Transverse colon (tissue), 4 donors: ENCODE measurements around the gene IL11RA. TPM values are rescaled to one million over a fixed set of nuclear protein-coding genes. Genes with fewer than 3 reads are reported as not detected.

Source experiments
- DNase-seq: peaks from one replicate; pipeline ENCODE4 v3.0.0-alpha.2; 2019
- H3K27ac ChIP-seq, 4 donors: fragments of 200-600 bp; sonication (generic); 2 replicates each; pipeline ENCODE4 v1.5.1; 2016 to 2018; ENCODE audit warnings: inconsistent platforms in 4 of 4
- H3K27me3 ChIP-seq: fragments of 200-600 bp; sonication (generic); 2 replicates; pipeline ENCODE4 v1.5.1; 2017; ENCODE audit warnings: inconsistent platforms
- H3K36me3 ChIP-seq, 4 donors: fragments of 200-600 bp; sonication (generic); 2 replicates each; pipeline ENCODE4 v1.5.1; 2017 to 2019; ENCODE audit warnings: inconsistent platforms in 4 of 4
- H3K4me1 ChIP-seq, 4 donors: fragments of 200-600 bp; sonication (generic); 2 replicates each; pipeline ENCODE4 v1.5.1; 2017 to 2020; ENCODE audit warnings: inconsistent platforms in 4 of 4
- H3K4me3 ChIP-seq, 4 donors: fragments of 200-600 bp; sonication (generic); 1 replicate in 1 of 4; 2 replicates in 3 of 4; pipeline versions ENCODE4 v1.5.1 to v1.6.1; 2017 to 2019; ENCODE audit warnings: inconsistent platforms in 4 of 4
- H3K9me3 ChIP-seq, 2 donors: fragments of 200-600 bp; sonication (generic); 2 replicates each; pipeline ENCODE4 v1.5.1; 2017 to 2019; ENCODE audit warnings: inconsistent platforms in 2 of 2
- EP300 ChIP-seq: sonication (generic); formaldehyde crosslinking; IDR thresholded peaks from one replicate; pipeline ENCODE4 v1.6.1; 2017; ENCODE audit warnings: antibody characterized with exemption, low read depth
- POLR2A ChIP-seq: fragments of 450-650 bp; IDR thresholded peaks from one replicate; pipeline ENCODE4 v1.6.1; 2016; ENCODE audit warnings: antibody characterized with exemption, mild to moderate bottlenecking, moderate library complexity
- POLR2AphosphoS5 ChIP-seq, 3 donors: sonication (generic); formaldehyde crosslinking; IDR thresholded peaks; one replicate each; pipeline ENCODE4 v1.6.1; 2016; ENCODE audit warnings: antibody characterized with exemption in 3 of 3
- WGBS, 2 donors: methylation state at CpG; one replicate each; pipeline ENCODE4 v1.1.5; 2018; ENCODE audit warnings: low coverage in 1 of 2; 5-methylcytosine and 5-hydroxymethylcytosine counted together
- in situ Hi-C, 4 donors: fragments of 200-750 bp; cut with MboI; loops; one replicate each; pipeline versions ENCODE4 v1.15.0 to v1.15.1; 2017; ENCODE audit warnings: low sequenced_read_pairs in 3 of 4, low pct_ligation_motif_present in 1 of 4, low pct_unique_long_range_greater_than_20kb in 1 of 4
- intact Hi-C: fragments of 100-400 bp; cut with DNase I; formaldehyde crosslinking; loops from one replicate; pipeline ENCODE4 v1.15.1; 2023; ENCODE audit warnings: low total_unique reads
- total RNA-seq, 4 donors: library from RNA; depleted of rRNA; stranded (reverse); fragments of >200 nt; gene quantifications; one replicate each; pipeline ENCODE4 v1.1.0, GENCODE V29; 2016
- TF ChIP-seq, protein P1 (sequence below), 5 experiments: fragments of 200-600 bp in 3 of 5; fragments of 450-650 bp in 2 of 5; sonication (generic) in 3 of 5; IDR thresholded peaks; 1 replicate in 2 of 5; 2 replicates in 3 of 5; pipeline ENCODE4 v1.5.1; 2016 to 2017; ENCODE audit warnings: antibody characterized with exemption in 5 of 5, inconsistent platforms in 3 of 5, mild to moderate bottlenecking in 2 of 5, moderate library complexity in 1 of 5

IL11RA gene
- total RNA-seq, 4 donors from 2014 or later = 27.0 to 94.6 (median 47.5) TPM

GRCh38 chr9:34652602-34653000 is 616 bp downstream of the IL11RA start:
- WGBS, 2 donors = 24% methylated on average over 5 of the region's 5 CpGs; no CpG with 5 or more reads in 1 of the 2 donors
- Histone ChIP-seq H3K4me1 (peaks cover 24 to 53% (median 43%) of the 10 kb centered on the region in 4 donors), H3K27me3 (no peaks in the 10 kb centered on the region), H3K36me3 (peaks cover 0 to 14% (median 4%) of the 10 kb centered on the region in 4 donors), H3K4me3 (peak overlapping the region in 3 of 4 donors; percentile 11 to 36 (median 31)), H3K27ac (peak overlapping the region; percentile 82 to 89 (median 86)), H3K9me3 (no peaks in the 10 kb centered on the region)
- intact Hi-C loops = loop anchor here (10.0 kb wide), 1 partner anchor 432 kb away; no protein-coding TSS in a partner anchor
- TF ChIP-seq POLR2A (no peak), EP300 (no peak), POLR2AphosphoS5 (IDR thresholded peaks at IDR 0.05) (no peak)
- TF ChIP-seq, protein P1, sequence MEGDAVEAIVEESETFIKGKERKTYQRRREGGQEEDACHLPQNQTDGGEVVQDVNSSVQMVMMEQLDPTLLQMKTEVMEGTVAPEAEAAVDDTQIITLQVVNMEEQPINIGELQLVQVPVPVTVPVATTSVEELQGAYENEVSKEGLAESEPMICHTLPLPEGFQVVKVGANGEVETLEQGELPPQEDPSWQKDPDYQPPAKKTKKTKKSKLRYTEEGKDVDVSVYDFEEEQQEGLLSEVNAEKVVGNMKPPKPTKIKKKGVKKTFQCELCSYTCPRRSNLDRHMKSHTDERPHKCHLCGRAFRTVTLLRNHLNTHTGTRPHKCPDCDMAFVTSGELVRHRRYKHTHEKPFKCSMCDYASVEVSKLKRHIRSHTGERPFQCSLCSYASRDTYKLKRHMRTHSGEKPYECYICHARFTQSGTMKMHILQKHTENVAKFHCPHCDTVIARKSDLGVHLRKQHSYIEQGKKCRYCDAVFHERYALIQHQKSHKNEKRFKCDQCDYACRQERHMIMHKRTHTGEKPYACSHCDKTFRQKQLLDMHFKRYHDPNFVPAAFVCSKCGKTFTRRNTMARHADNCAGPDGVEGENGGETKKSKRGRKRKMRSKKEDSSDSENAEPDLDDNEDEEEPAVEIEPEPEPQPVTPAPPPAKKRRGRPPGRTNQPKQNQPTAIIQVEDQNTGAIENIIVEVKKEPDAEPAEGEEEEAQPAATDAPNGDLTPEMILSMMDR (IDR thresholded peaks at IDR 0.05) = no peak
- DNase-seq = no peak
- in situ Hi-C loops = no loop called here

GRCh38 chr9:34653151-34654072 is 1.4 kb downstream of the IL11RA start:
- TF ChIP-seq, protein P1 (IDR thresholded peaks at IDR 0.05) = no peak
- TF ChIP-seq EP300 (no peak), POLR2AphosphoS5 (IDR thresholded peaks at IDR 0.05) (no peak), POLR2A (no peak)
- H3K4me1 ChIP-seq = peaks cover 18 to 45% (median 38%) of the 10 kb centered on the region in 4 donors
- H3K27me3 ChIP-seq = no peaks in the 10 kb centered on the region
- intact Hi-C loops (loop anchor here (10.0 kb wide), 1 partner anchor 431 kb away; no protein-coding TSS in a partner anchor), in situ Hi-C loops (no loop called here)
- no peaks in the 10 kb centered on the region for H3K9me3 ChIP-seq
- 42 to 53% methylated on average over 5 to 11 of the region's 11 CpGs for WGBS, 2 donors
- peak overlapping the region; percentile 82 to 89 (median 86) for H3K27ac ChIP-seq
- H3K36me3 ChIP-seq = peaks cover 0 to 14% (median 4%) of the 10 kb centered on the region in 4 donors
- no peak for DNase-seq
- no peak overlapping the region for H3K4me3 ChIP-seq

GRCh38 chr9:34654323-34655051 is 2.5 kb downstream of the IL11RA start:
- Histone ChIP-seq H3K9me3 (no peaks in the 10 kb centered on the region), H3K36me3 (peaks cover 0 to 3% (median 1%) of the 10 kb centered on the region in 4 donors), H3K27ac (peak overlapping the region; percentile 82 to 89 (median 86)), H3K4me3 (no peak overlapping the region), H3K4me1 (peaks cover 18 to 47% (median 39%) of the 10 kb centered on the region in 4 donors), H3K27me3 (no peaks in the 10 kb centered on the region)
- intact Hi-C loops = loop anchor here (10.0 kb wide), 1 partner anchor 430 kb away; no protein-coding TSS in a partner anchor
- in situ Hi-C loops = no loop called here
- TF ChIP-seq POLR2AphosphoS5 (IDR thresholded peaks at IDR 0.05) (peak in 2 of 3 donors; percentile 30 to 47), EP300 (no peak), POLR2A (peak; percentile 7)
- peak; percentile 51 for DNase-seq
- WGBS, 2 donors = 55% methylated on average over 11 of the region's 11 CpGs; no CpG with 5 or more reads in 1 of the 2 donors

GRCh38 chr9:34655394-34655793 is 3.4 kb downstream of the IL11RA start:
- 82 to 90% methylated on average over 2 to 4 of the region's 5 CpGs for WGBS, 2 donors
- in situ Hi-C loops = no loop called here
- H3K27me3 ChIP-seq = no peaks in the 10 kb centered on the region

More at GRCh38 chr9:34655394-34655793, 3.4 kb downstream of the IL11RA start:
- DNase-seq = no peak
- Histone ChIP-seq H3K4me1 (peaks cover 18 to 51% (median 41%) of the 10 kb centered on the region in 4 donors), H3K4me3 (no peak overlapping the region), H3K36me3 (no peaks in the 10 kb centered on the region), H3K9me3 (no peaks in the 10 kb centered on the region), H3K27ac (peak overlapping the region; percentile 24 to 89 (median 86))
- TF ChIP-seq, protein P1 (IDR thresholded peaks at IDR 0.05) = no peak
- no peak for TF ChIP-seq POLR2AphosphoS5 (IDR thresholded peaks at IDR 0.05)
- no peak for TF ChIP-seq EP300
- no peak for TF ChIP-seq POLR2A
- intact Hi-C loops = loop anchor here (10.0 kb wide), 1 partner anchor 429 kb away; no protein-coding TSS in a partner anchor
